Measurements from ENCODE around the gene LUZP2.

- TF ChIP-seq CTCF (IDR thresholded peaks at IDR 0.05; ENCODE audit: poor library complexity, severe bottlenecking) (no peak), SMC3 (conservative IDR thresholded peaks at IDR 0.05; ENCODE audit: poor library complexity) (no peak), POLR2AphosphoS5 (IDR thresholded peaks at IDR 0.05) (no peak), EP300 (conservative IDR thresholded peaks at IDR 0.05; ENCODE audit: poor library complexity, severe bottlenecking) (no peak), TAF1 (IDR thresholded peaks at IDR 0.05; ENCODE audit: low read depth) (no peak)
These were observed 622.6 kb downstream of the LUZP2 start for GRCh38 chr11:25119416-25119815.

Data from neural cell (in vitro differentiated cells).